Smooth muscle cell (in vitro differentiated cells): ENCODE data around the gene DBN1. TPM values are rescaled to one million over a fixed set of nuclear protein-coding genes. Genes with fewer than 3 reads are reported as not detected.

ENCODE experiments used
- DNase-seq: peaks from one replicate; lab custom pipeline; 2025; ENCODE audit not compliant: unreplicated experiment; lab: John Stamatoyannopoulos, UW
- H2AFZ ChIP-seq: fragments of 200-600 bp; sonication (generic); 2 replicates; pipeline ENCODE4 v1.6.0; 2016; ENCODE audit warnings: antibody characterized with exemption, low read depth, mild to moderate bottlenecking
- H3F3A ChIP-seq: fragments of 200-600 bp; sonication (generic); 2 replicates; pipeline ENCODE4 v1.6.0; 2017; ENCODE audit warnings: antibody characterized with exemption, low read depth
- H3K27ac ChIP-seq: fragments of 200-600 bp; sonication (generic); 2 replicates; pipeline ENCODE4 v1.5.1; 2016; ENCODE audit warnings: low read depth, mild to moderate bottlenecking
- H3K27me3 ChIP-seq: fragments of 200-600 bp; sonication (generic); 2 replicates; pipeline ENCODE4 v1.6.1; 2016; ENCODE audit warnings: low read depth, mild to moderate bottlenecking
- H3K36me3 ChIP-seq: fragments of 200-600 bp; sonication (generic); 2 replicates; pipeline ENCODE4 v1.5.1; 2016; ENCODE audit warnings: low read depth
- H3K4me1 ChIP-seq: fragments of 200-600 bp; sonication (generic); 2 replicates; pipeline ENCODE4 v1.5.1; 2016; ENCODE audit warnings: low read depth
- H3K4me2 ChIP-seq: fragments of 200-600 bp; sonication (generic); 2 replicates; pipeline ENCODE4 v1.6.0; 2016; ENCODE audit warnings: mild to moderate bottlenecking
- H3K4me3 ChIP-seq: fragments of 200-600 bp; sonication (generic); 2 replicates; pipeline ENCODE4 v1.5.1; 2016; ENCODE audit warnings: mild to moderate bottlenecking
- H3K79me2 ChIP-seq: fragments of 200-600 bp; sonication (generic); 2 replicates; pipeline ENCODE4 v1.6.0; 2016; ENCODE audit warnings: low read depth, mild to moderate bottlenecking
- H3K9ac ChIP-seq: fragments of 200-600 bp; sonication (generic); 2 replicates; pipeline ENCODE4 v1.6.0; 2016; ENCODE audit warnings: low read depth
- H3K9me3 ChIP-seq: fragments of 200-600 bp; sonication (generic); replicated peaks from 2 replicates; pipeline ENCODE4 v1.5.1; 2016; ENCODE audit warnings: low read depth
- H4K20me1 ChIP-seq: fragments of 200-600 bp; sonication (generic); 2 replicates; pipeline ENCODE4 v1.6.0; 2016; ENCODE audit warnings: low read depth
- CTCF ChIP-seq: fragments of 200-600 bp; sonication (generic); IDR thresholded peaks from 2 replicates; pipeline ENCODE4 v1.5.1; 2017; ENCODE audit warnings: borderline replicate concordance, mild to moderate bottlenecking, antibody characterized with exemption; ENCODE audit not compliant: insufficient read depth, poor library complexity, severe bottlenecking
- WGBS: methylation state at CpG from one replicate; pipeline ENCODE4 v1.1.7; 2016; ENCODE audit warnings: low lambda C conversion rate; 5-methylcytosine and 5-hydroxymethylcytosine counted together
- polyA plus RNA-seq: library from polyadenylated mRNA; unstranded; fragments of >200 nt; fragmentation: Nextera tagmentation; extraction: Ambion mirVana; gene quantifications from 2 replicates; pipeline ENCODE4 v1.2.1, GENCODE V29; 2016
- total RNA-seq: library from RNA; depleted of rRNA; stranded (reverse); fragments of >200 nt; gene quantifications from 2 replicates; pipeline ENCODE4 v1.2.3, GENCODE V29; 2014

DBN1 gene
- total and polyA plus RNA-seq, 2 experiments from 2014 or later = 116 to 202 TPM

DNA sequence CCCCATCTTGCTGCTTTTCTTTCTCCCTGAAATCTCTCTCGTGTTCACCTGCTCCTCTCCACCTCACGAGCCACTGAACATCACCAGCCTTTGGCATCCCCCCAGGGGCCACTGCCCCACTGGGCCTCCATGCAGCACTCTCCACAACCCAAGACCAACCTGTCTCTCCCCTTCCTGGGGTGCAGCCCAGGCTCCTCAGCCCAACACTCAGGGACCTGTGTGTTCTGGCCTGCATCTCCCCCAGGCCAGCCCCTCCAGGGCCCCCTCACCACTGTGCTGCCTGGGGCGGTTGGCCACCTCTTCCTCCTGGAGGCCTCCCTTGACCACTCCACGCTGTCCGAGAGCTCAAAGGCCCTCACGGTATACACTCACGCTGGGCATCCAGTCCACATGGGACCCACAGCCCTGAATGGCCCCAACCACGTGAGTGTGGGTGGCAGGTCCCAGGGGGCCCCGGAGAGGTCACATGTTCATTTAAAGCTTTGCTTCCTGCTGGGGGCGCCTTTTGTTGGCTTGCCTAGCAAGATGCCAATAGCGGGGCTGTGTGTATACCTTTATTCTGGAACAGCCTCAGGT, 36.6 kb upstream of the DBN1 start:
- DNase-seq = no peak
- peaks cover 5% of the 10 kb centered on the region for H3K79me2 ChIP-seq
- no peaks in the 10 kb centered on the region for H3F3A ChIP-seq
- 88% methylated on average over 11 of the region's 11 CpGs for WGBS
- no peak overlapping the region for H3K4me3 ChIP-seq
- H3K36me3 ChIP-seq = no peaks in the 10 kb centered on the region
- H3K4me1 ChIP-seq = no peaks in the 10 kb centered on the region
- H3K9ac ChIP-seq = no peak overlapping the region
- no peak overlapping the region for H3K4me2 ChIP-seq
- no peaks in the 10 kb centered on the region for H3K27me3 ChIP-seq
- no peaks in the 10 kb centered on the region for H3K9me3 ChIP-seq
- no peaks in the 10 kb centered on the region for H4K20me1 ChIP-seq
- TF ChIP-seq CTCF = no peak
- H3K27ac ChIP-seq = no peak overlapping the region
- no peak overlapping the region for H2AFZ ChIP-seq

GRCh38 chr5:177509381-177509951, 36.0 kb upstream of the DBN1 start, which contains the start of gene DOK3:
Gene DOK3, minus strand, starts transcription at chr5:177509826. Its CDS starts 286 bp downstream, at chr5:177509540.
- H3K36me3 ChIP-seq = no peaks in the 10 kb centered on the region
- no peak for TF ChIP-seq CTCF
- H3K27me3 ChIP-seq = no peaks in the 10 kb centered on the region
- H3K4me3 ChIP-seq = no peak within 1 kb of the TSS
- no peaks in the 10 kb centered on the region for H4K20me1 ChIP-seq
- no peak within 1 kb of the TSS for H3K4me2 ChIP-seq
- no peaks in the 10 kb centered on the region for H3K9me3 ChIP-seq
- no peak within 1 kb of the TSS for H3K27ac ChIP-seq
- no peaks in the 10 kb centered on the region for H3K79me2 ChIP-seq
- DNase-seq = no peak
- no peaks in the 10 kb centered on the region for H3K4me1 ChIP-seq
- H3F3A ChIP-seq = no peaks in the 10 kb centered on the region
- 80% methylated on average over 14 of the region's 20 CpGs for WGBS
- no peak within 1 kb of the TSS for H2AFZ ChIP-seq
- no peak within 1 kb of the TSS for H3K9ac ChIP-seq

DNA sequence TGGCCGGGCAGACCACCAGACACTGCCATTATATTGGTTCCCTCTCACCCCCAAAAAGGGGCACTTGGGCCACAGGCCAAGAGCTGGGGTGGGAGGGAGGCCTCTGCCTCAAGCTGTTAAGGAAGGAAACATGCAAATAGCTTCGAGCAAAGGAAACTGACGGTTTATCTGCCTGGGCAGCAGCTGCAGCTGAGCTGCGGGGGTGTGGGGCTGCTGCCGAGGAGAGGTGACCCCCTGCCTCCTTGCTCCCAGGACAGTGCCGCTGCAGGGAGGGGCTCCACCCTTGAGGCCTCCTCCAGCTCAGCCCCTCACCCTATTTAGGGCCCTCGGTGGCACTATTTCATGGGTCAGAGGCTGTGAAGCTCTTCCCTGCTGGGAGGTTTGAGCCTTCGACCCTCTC, 35.4 kb upstream of the DBN1 start:
- no peak overlapping the region for H3K9ac ChIP-seq
- no peak overlapping the region for H3K4me3 ChIP-seq
- H3K36me3 ChIP-seq = no peaks in the 10 kb centered on the region
- no peak overlapping the region for H3K4me2 ChIP-seq
- no peaks in the 10 kb centered on the region for H3K4me1 ChIP-seq
- WGBS = 93% methylated on average over 8 of the region's 8 CpGs
- H2AFZ ChIP-seq = no peak overlapping the region
- no peak overlapping the region for H3K27ac ChIP-seq
- no peaks in the 10 kb centered on the region for H3F3A ChIP-seq
- no peaks in the 10 kb centered on the region for H3K27me3 ChIP-seq
- H3K9me3 ChIP-seq = no peaks in the 10 kb centered on the region
- no peak for DNase-seq
- no peak for TF ChIP-seq CTCF
- H4K20me1 ChIP-seq = no peaks in the 10 kb centered on the region
- H3K79me2 ChIP-seq = no peaks in the 10 kb centered on the region

GRCh38 chr5:177508221-177508611, 34.8 kb upstream of the DBN1 start:
- WGBS = 97% methylated on average over 13 of the region's 26 CpGs
- no peak overlapping the region for H3K9ac ChIP-seq
- no peak overlapping the region for H3K4me2 ChIP-seq

More at GRCh38 chr5:177508221-177508611, 34.8 kb upstream of the DBN1 start:
- TF ChIP-seq CTCF = no peak
- no peaks in the 10 kb centered on the region for H4K20me1 ChIP-seq
- DNase-seq = no peak
- H3K4me1 ChIP-seq = no peaks in the 10 kb centered on the region
- no peaks in the 10 kb centered on the region for H3K9me3 ChIP-seq
- no peak overlapping the region for H3K27ac ChIP-seq
- no peak overlapping the region for H3K4me3 ChIP-seq
- H3K36me3 ChIP-seq = no peaks in the 10 kb centered on the region
- no peaks in the 10 kb centered on the region for H3K27me3 ChIP-seq
- no peak overlapping the region for H2AFZ ChIP-seq
- H3K79me2 ChIP-seq = no peaks in the 10 kb centered on the region
- H3F3A ChIP-seq = no peaks in the 10 kb centered on the region
